Prostate gland (tissue), 1 donor: Measurements from ENCODE around the gene TH.

Experiments used
- POLR2A ChIP-seq: fragments of 450-650 bp; IDR thresholded peaks from one replicate; pipeline ENCODE4 v1.6.1; 2016; ENCODE audit warnings: antibody characterized with exemption, mild to moderate bottlenecking
- POLR2AphosphoS5 ChIP-seq: sonication (generic); formaldehyde crosslinking; IDR thresholded peaks from one replicate; pipeline ENCODE4 v1.6.1; 2017; ENCODE audit warnings: antibody characterized with exemption

DNA sequence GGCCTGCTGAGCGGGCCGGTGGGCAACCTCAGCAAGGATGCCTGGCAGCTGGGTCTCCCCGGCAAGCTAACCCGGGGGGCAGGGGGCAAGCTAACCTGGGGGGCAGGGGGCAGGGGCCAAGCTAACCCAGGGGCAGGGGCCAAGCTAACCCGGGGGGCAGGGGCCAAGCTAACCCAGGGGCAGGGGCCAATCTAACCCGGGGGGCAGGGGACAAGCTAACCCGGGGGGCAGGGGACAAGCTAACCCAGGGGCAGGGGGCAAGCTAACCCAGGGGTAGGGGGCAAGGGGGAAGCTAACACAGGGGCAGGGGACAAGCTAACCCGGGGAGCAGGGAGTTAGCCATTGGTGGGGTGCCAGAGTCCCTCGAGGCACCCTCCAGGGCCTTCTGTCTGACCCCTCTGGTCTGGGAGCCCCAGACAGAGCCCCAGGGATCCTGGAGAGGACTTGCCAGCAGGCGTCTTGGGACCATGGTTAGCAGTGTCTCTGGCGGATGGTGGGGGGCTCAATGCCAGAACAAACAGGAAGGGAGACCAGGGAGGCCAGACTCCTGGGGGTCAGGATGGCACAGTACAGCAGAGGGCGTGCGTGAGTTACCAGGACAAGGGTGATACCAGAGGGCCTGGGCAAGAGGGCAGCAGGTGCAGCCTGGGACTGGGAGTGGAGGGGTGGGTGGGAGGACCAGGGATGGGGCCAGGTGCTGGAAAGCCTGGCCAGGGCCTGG is 48.5 kb downstream of the TH start:
- TF ChIP-seq POLR2AphosphoS5 = no peak
- no peak for TF ChIP-seq POLR2A
